ENCODE results near the gene MRPL16. TPM values are rescaled to one million over a fixed set of nuclear protein-coding genes. Genes with fewer than 3 reads are reported as not detected.
"Not testable (repeated sequence)": the region's sequence is repeated elsewhere in the genome, so short reads cannot be mapped to it uniquely, and the experiment has no call there.

The MRPL16 gene
- total and polyA plus RNA-seq, 2 of the 4 experiments (the other 2 are of a cell fraction) = 43.9 to 71.3 TPM

- POLR2A ChIA-PET (ENCODE audit: unreplicated experiment) = not testable (repeated sequence)
These were observed 37.9 kb upstream of the MRPL16 start for GRCh38 chr11:59848439-59848838.

More at GRCh38 chr11:59848439-59848838, 37.9 kb upstream of the MRPL16 start:
- H3K4me3 ChIP-seq (ENCODE audit: insufficient read depth, low read depth, low read length); H3K27me3 ChIP-seq (ENCODE audit: control insufficient read depth, insufficient read depth, low read length); H3K36me3 ChIP-seq (ENCODE audit: control insufficient read depth, insufficient read depth, low read length); H3K18ac ChIP-seq (ENCODE audit: low read depth, low read length); H2BK120ac ChIP-seq (ENCODE audit: low read depth, low read length); BruUV-seq (replicated peaks); intact Hi-C loops (cut with micrococcal nuclease); H2BK20ac ChIP-seq (ENCODE audit: low read depth, low read length); H4K5ac ChIP-seq (ENCODE audit: low read depth, low read length); ATAC-seq (ENCODE audit: low read depth); H3K4me2 ChIP-seq (ENCODE audit: low read depth, low read length); H2AFZ ChIP-seq (replicated peaks; ENCODE audit: low read length, poor library complexity); H2BK15ac ChIP-seq (ENCODE audit: low read depth, low read length); H2BK5ac ChIP-seq (ENCODE audit: low read depth, low read length, poor library complexity, severe bottlenecking); H3K14ac ChIP-seq (replicated peaks; ENCODE audit: low read depth, low read length); H4K8ac ChIP-seq (ENCODE audit: low read depth in 2 of 2, low read length in 2 of 2); H3K56ac ChIP-seq (ENCODE audit: extremely low read depth, insufficient read depth, low read length); H3K9ac ChIP-seq (ENCODE audit: low read depth, low read length); H3K9me1 ChIP-seq (ENCODE audit: insufficient read depth, low read length); dilution Hi-C loops (cut with HindIII; ENCODE audit: low sequenced_read_pairs, unreplicated experiment); H3K27ac ChIP-seq (ENCODE audit: insufficient read depth, low read length); H2AK5ac ChIP-seq (ENCODE audit: low read depth, low read length); H4K20me1 ChIP-seq (ENCODE audit: insufficient read depth, low read length); H3K4ac ChIP-seq (ENCODE audit: low read depth, low read length); CTCF ChIA-PET; H3K79me1 ChIP-seq (ENCODE audit: low read depth in 1 of 2, low read length in 2 of 2); H3K9me3 ChIP-seq (ENCODE audit: control insufficient read depth, insufficient read depth, low read length); H3K23ac ChIP-seq (ENCODE audit: low read depth, low read length); H3K4me1 ChIP-seq (ENCODE audit: control insufficient read depth, insufficient read depth, low read length); H4K91ac ChIP-seq (ENCODE audit: insufficient read depth, low read depth, low read length); DNase-seq; H2AK9ac ChIP-seq (replicated peaks; ENCODE audit: low read depth, low read length, poor library complexity): not testable (repeated sequence)
- in situ Hi-C loops (cut with MboI; ENCODE audit: low sequenced_read_pairs) = loop anchor here (25.0 kb wide), 1 partner anchor 339 kb away; the partner anchor contains the start of gene MS4A6A
- WGBS, 2 experiments (ENCODE audit: extremely low coverage in 2 of 2, insufficient read length in 1 of 2) = no CpG with 5 or more reads among the region's 6 CpGs

Data from IMR-90 (cell line).